ENCODE measurements around the gene AHNAK.
"Not testable (repeated sequence)": the region's sequence is repeated elsewhere in the genome, so short reads cannot be mapped to it uniquely, and the experiment has no call there.

The AHNAK gene

GRCh38 chr11:62572431-62572830 lies 25.8 kb upstream of the AHNAK start:
- H3K4me3 ChIP-seq (replicated peaks; ENCODE audit: low read depth, low read length), result peak overlapping the region; percentile 99
- no peak for TF ChIP-seq CTCF (IDR thresholded peaks at IDR 0.05; ENCODE audit: low read length, missing control alignments)
- DNase-seq (ENCODE audit: low read depth), result no peak

GRCh38 chr11:62571493-62571892 lies 24.9 kb upstream of the AHNAK start:
- not testable (repeated sequence) for H3K4me3 ChIP-seq (replicated peaks; ENCODE audit: low read depth, low read length); DNase-seq (ENCODE audit: low read depth)

- H3K4me3 ChIP-seq (replicated peaks; ENCODE audit: low read depth, low read length); DNase-seq (ENCODE audit: low read depth): not testable (repeated sequence)
These were observed 24.3 kb upstream of the AHNAK start for GRCh38 chr11:62570903-62571302.

- DNase-seq (ENCODE audit: low read depth), result no peak
- TF ChIP-seq CTCF (IDR thresholded peaks at IDR 0.05; ENCODE audit: low read length, missing control alignments), result no peak
- no peak overlapping the region for H3K4me3 ChIP-seq (replicated peaks; ENCODE audit: low read depth, low read length)
These were observed 23.0 kb upstream of the AHNAK start for GRCh38 chr11:62569611-62570010.

- TF ChIP-seq CTCF (IDR thresholded peaks at IDR 0.05; ENCODE audit: low read length, missing control alignments), result no peak
- DNase-seq (ENCODE audit: low read depth), result no peak
- H3K4me3 ChIP-seq (replicated peaks; ENCODE audit: low read depth, low read length), result no peak overlapping the region
These were observed 20.5 kb upstream of the AHNAK start for GRCh38 chr11:62567018-62567633.

GRCh38 chr11:62566247-62566646 lies 19.6 kb upstream of the AHNAK start:
- no peak overlapping the region for H3K4me3 ChIP-seq (replicated peaks; ENCODE audit: low read depth, low read length)
- TF ChIP-seq CTCF (IDR thresholded peaks at IDR 0.05; ENCODE audit: low read length, missing control alignments), result no peak
- DNase-seq (ENCODE audit: low read depth), result no peak

- H3K4me3 ChIP-seq (replicated peaks; ENCODE audit: low read depth, low read length), result no peak overlapping the region
- TF ChIP-seq CTCF (IDR thresholded peaks at IDR 0.05; ENCODE audit: low read length, missing control alignments), result no peak
- DNase-seq (ENCODE audit: low read depth), result no peak
These were observed 18.6 kb upstream of the AHNAK start for GRCh38 chr11:62565100-62565802.

GRCh38 chr11:62561677-62562230 lies 15.1 kb upstream of the AHNAK start:
- H3K4me3 ChIP-seq (replicated peaks; ENCODE audit: low read depth, low read length); DNase-seq (ENCODE audit: low read depth): not testable (repeated sequence)
